Adrenal gland (tissue), 12 donors: ENCODE data around the gene FZR1. TPM values are rescaled to one million over a fixed set of nuclear protein-coding genes. Genes with fewer than 3 reads are reported as not detected.

ENCODE experiments used
- DNase-seq, 7 donors: peaks; one replicate each; pipeline ENCODE4 v3.0.0-alpha.2; 2019 to 2020
- H3K27ac ChIP-seq, 5 donors: fragments of 200-600 bp; sonication (generic) in 4 of 5; 1 replicate in 3 of 5; 2 replicates in 2 of 5; pipeline versions ENCODE4 v1.5.1 to v1.8.0; 2016 to 2020; ENCODE audit warnings: mild to moderate bottlenecking in 1 of 5
- H3K27me3 ChIP-seq: fragments of 200-600 bp; 2 replicates; pipeline ENCODE4 v1.8.0; 2021
- H3K36me3 ChIP-seq, 2 donors: fragments of 200-600 bp; replicated peaks in 1 of 2; 1 replicate in 1 of 2; 2 replicates in 1 of 2; pipeline versions ENCODE4 v1.5.1 to v1.8.0; 2018 to 2022
- H3K4me1 ChIP-seq, 2 donors: fragments of 200-600 bp; replicated peaks in 1 of 2; 1 replicate in 1 of 2; 2 replicates in 1 of 2; pipeline versions ENCODE4 v1.5.1 to v1.8.0; 2018 to 2021
- H3K4me3 ChIP-seq, 4 donors: fragments of 200-600 bp; sonication (generic) in 3 of 4; one replicate each; pipeline ENCODE4 v1.5.1; 2016 to 2018
- H3K9me3 ChIP-seq, 3 donors: fragments of 200-600 bp; sonication (generic) in 1 of 3; replicated peaks in 1 of 3; 1 replicate in 2 of 3; 2 replicates in 1 of 3; pipeline versions ENCODE4 v1.5.1 to v1.8.0; 2016 to 2021
- CTCF ChIP-seq, 6 experiments: fragments of 450-650 bp in 4 of 6; fragments of 200-600 bp in 2 of 6; sonication (generic) in 1 of 6; IDR thresholded peaks; 1 replicate in 5 of 6; 2 replicates in 1 of 6; pipeline versions ENCODE4 v1.5.1 to v1.8.0; 2016 to 2021; ENCODE audit warnings: antibody characterized with exemption in 6 of 6, mild to moderate bottlenecking in 2 of 6, moderate library complexity in 1 of 6
- POLR2A ChIP-seq, 2 donors: fragments of 450-650 bp; IDR thresholded peaks; one replicate each; pipeline ENCODE4 v1.6.1; 2017; ENCODE audit warnings: antibody characterized with exemption in 2 of 2, mild to moderate bottlenecking in 2 of 2, moderate library complexity in 1 of 2
- WGBS, 4 donors: extraction: QIAGEN DNeasy Blood & Tissue Kit in 2 of 4; methylation state at CpG; one replicate each; pipeline versions ENCODE4 v1.1.5 to v1.1.7; 2013 to 2017; 5-methylcytosine and 5-hydroxymethylcytosine counted together
- intact Hi-C, 2 donors: fragments of 100-400 bp; cut with DNase I; formaldehyde crosslinking; loops; one replicate each; pipeline versions ENCODE4 v1.14.1 to v1.15.0; 2022 to 2023
- polyA plus RNA-seq, 3 donors: library from polyadenylated mRNA; stranded (reverse); fragments of 200-250 nt in 2 of 3; fragments of 350-450 nt in 1 of 3; fragmentation: Illumina TruSeq in 1 of 3; extraction: RNeasy Lipid Tissue Mini Kit (QIAGEN cat#74804) in 1 of 3; gene quantifications; one replicate each; pipeline ENCODE4 v1.2.3, GENCODE V29; 2013 to 2014
- total RNA-seq, 9 donors: library from RNA; depleted of rRNA in 4 of 9; stranded (reverse); fragments of >200 nt in 4 of 9; fragments of 120-200 nt in 1 of 9; fragmentation: NEBNext Ultra II Directional in 1 of 9; extraction: Animal tissue kit (Norgen Biotek cat#: 25700) in 1 of 9; gene quantifications; one replicate each; pipeline versions ENCODE4 v1.1.0 to v1.2.4, GENCODE V29; 2013 to 2023
- donor health status: healthy with polysubstance abuse.
- donor health status: Bipolar disorder and iron deficiency.
- donor health status: DM: yes; HTN: yes; CAD: no.
- donor health status: DM: no; HTN: no; CAD: no.
- donor health status: DM: no; HTN: no; CAD: no.
- donor health status: DM: yes; HTN: yes; CAD: no.

FZR1 gene
- total and polyA plus RNA-seq, 12 donors: 17.9 to 85.0 (median 38.0) TPM

- no peak for TF ChIP-seq POLR2A (IDR thresholded peaks at IDR 0.05)
- TF ChIP-seq CTCF (IDR thresholded peaks at IDR 0.05): no peak
These were observed 30.7 kb upstream of the FZR1 start for GRCh38 chr19:3475449-3475848.

GRCh38 chr19:3476830-3477229 is 29.3 kb upstream of the FZR1 start:
- H3K9me3 ChIP-seq: no peaks in the 10 kb centered on the region
- TF ChIP-seq POLR2A (IDR thresholded peaks at IDR 0.05): no peak
- no peak for TF ChIP-seq CTCF (IDR thresholded peaks at IDR 0.05)
- intact Hi-C loops: no loop called here
- H3K36me3 ChIP-seq: no peaks in the 10 kb centered on the region
- no peak overlapping the region for H3K4me3 ChIP-seq
- H3K27me3 ChIP-seq: no peaks in the 10 kb centered on the region
- 56 to 90% (median 86%) methylated on average over 2 of the region's 2 CpGs for WGBS, 4 donors
- H3K4me1 ChIP-seq: peaks cover 0 to 7% of the 10 kb centered on the region in 2 donors
- no peak overlapping the region for H3K27ac ChIP-seq
- DNase-seq: no peak

More at GRCh38 chr19:3475449-3475848, 30.7 kb upstream of the FZR1 start:
- no peak overlapping the region for H3K4me3 ChIP-seq
- no peaks in the 10 kb centered on the region for H3K27me3 ChIP-seq
- no peak overlapping the region for H3K27ac ChIP-seq
- 67 to 74% (median 74%) methylated on average over 4 of the region's 4 CpGs for WGBS, 4 donors
- DNase-seq: no peak
- peaks cover 0 to 7% of the 10 kb centered on the region in 2 donors for H3K4me1 ChIP-seq
- no peaks in the 10 kb centered on the region for H3K9me3 ChIP-seq
- H3K36me3 ChIP-seq: no peaks in the 10 kb centered on the region
- intact Hi-C loops: loop anchor here in 1 of 2 donors (2.0 kb wide), 1 partner anchor 153 kb away; no protein-coding TSS in a partner anchor

GRCh38 chr19:3477506-3477905 is 28.6 kb upstream of the FZR1 start:
- DNase-seq: no peak
- Histone ChIP-seq H3K27me3 (peaks cover 4% of the 10 kb centered on the region), H3K4me3 (no peak overlapping the region), H3K4me1 (peaks cover 0 to 4% of the 10 kb centered on the region in 2 donors), H3K36me3 (no peaks in the 10 kb centered on the region), H3K27ac (no peak overlapping the region), H3K9me3 (no peaks in the 10 kb centered on the region)
- intact Hi-C loops: no loop called here
- no peak for TF ChIP-seq POLR2A (IDR thresholded peaks at IDR 0.05)
- TF ChIP-seq CTCF (IDR thresholded peaks at IDR 0.05): no peak

GRCh38 chr19:3477951-3478350 is 28.2 kb upstream of the FZR1 start:
- Histone ChIP-seq H3K27ac (no peak overlapping the region), H3K36me3 (no peaks in the 10 kb centered on the region), H3K9me3 (no peaks in the 10 kb centered on the region), H3K4me1 (no peaks in the 10 kb centered on the region), H3K4me3 (no peak overlapping the region), H3K27me3 (peaks cover 9% of the 10 kb centered on the region)
- WGBS, 4 donors: 87 to 100% (median 89%) methylated on average over 2 of the region's 2 CpGs
- intact Hi-C loops: no loop called here
- DNase-seq: no peak
- TF ChIP-seq POLR2A (IDR thresholded peaks at IDR 0.05) (no peak), CTCF (IDR thresholded peaks at IDR 0.05) (no peak)
